Measurements from ENCODE around the gene TCF12. TPM values are rescaled to one million over a fixed set of nuclear protein-coding genes. Genes with fewer than 3 reads are reported as not detected.

The TCF12 gene
- total and polyA plus RNA-seq, 2 donors (not counting 3 experiments of a cell fraction or from before 2014, with no cell fraction given) = 72.1 to 133 TPM

DNA sequence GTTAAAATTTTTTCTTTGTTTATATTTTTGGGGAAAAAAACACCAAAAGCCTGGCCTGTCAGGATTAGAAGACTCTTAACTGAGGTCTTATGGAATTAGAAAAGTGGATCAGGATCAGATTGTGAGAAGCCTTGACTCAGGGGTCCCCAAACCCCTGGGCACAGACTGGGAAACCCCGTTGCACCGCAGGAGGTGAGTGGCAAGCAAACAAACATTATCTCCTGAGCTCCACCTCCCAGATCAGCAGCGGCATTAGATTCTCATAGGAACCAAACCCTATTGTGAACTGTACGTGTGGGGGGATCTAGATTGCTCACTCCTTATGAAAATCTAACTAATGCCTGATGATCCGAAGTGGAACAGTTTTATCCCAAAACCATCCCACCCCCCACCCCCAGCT lies 117.2 kb downstream of the TCF12 start:
- Histone ChIP-seq H3K27ac (ENCODE audit: insufficient read depth, low read depth, low read length) (no peak overlapping the region), H3K9me3 (replicated peaks; ENCODE audit: control insufficient read depth, insufficient read depth, low read length) (no peaks in the 10 kb centered on the region), H2AFZ (ENCODE audit: low read depth, low read length) (no peak overlapping the region), H4K20me1 (replicated peaks; ENCODE audit: control insufficient read depth, extremely low read depth, insufficient read depth, low read length) (peaks cover 10% of the 10 kb centered on the region), H3K9ac (replicated peaks; ENCODE audit: extremely low read depth, insufficient read depth, low read length) (no peak overlapping the region), H3K27me3 (ENCODE audit: control insufficient read depth in 2 of 2, insufficient read depth in 2 of 2, low read length in 2 of 2) (no peaks in the 10 kb centered on the region), H3K4me3 (replicated peaks in 1 of 3; ENCODE audit: insufficient read depth in 1 of 3, low read depth in 1 of 3, low read length in 3 of 3) (no peak overlapping the region), H3K4me2 (ENCODE audit: insufficient read depth, low read length) (no peak overlapping the region), H3K36me3 (ENCODE audit: control insufficient read depth in 2 of 2, extremely low read depth in 1 of 2, insufficient read depth in 2 of 2, low read length in 2 of 2) (no peaks in the 10 kb centered on the region), H3K79me2 (ENCODE audit: control insufficient read depth, insufficient read depth, low read length) (peaks cover 88% of the 10 kb centered on the region), H3K4me1 (ENCODE audit: control insufficient read depth, extremely low read depth, insufficient read depth, low read length) (peaks cover 11% of the 10 kb centered on the region), H3K9me1 (replicated peaks; ENCODE audit: control insufficient read depth, extremely low read depth, insufficient read depth, low read length) (no peaks in the 10 kb centered on the region)
- no peak for DNase-seq (ENCODE audit: low read depth, low spot score)
- CTCF ChIA-PET = interaction anchor here (0.8 kb wide), 1 partner anchor 9 kb away, joined by 3 read pairs; no protein-coding TSS in a partner anchor
- intact Hi-C loops (cut with micrococcal nuclease) (no loop called here), dilution Hi-C loops (cut with MboI; ENCODE audit: extremely low pct_ligation_motif_present, low sequenced_read_pairs) (no loop called here)
- no peak for FAIRE-seq
- POLR2A ChIA-PET = no interaction called here
- no TSS peak for BruUV-seq (replicated peaks)
- TF ChIP-seq, protein P1, sequence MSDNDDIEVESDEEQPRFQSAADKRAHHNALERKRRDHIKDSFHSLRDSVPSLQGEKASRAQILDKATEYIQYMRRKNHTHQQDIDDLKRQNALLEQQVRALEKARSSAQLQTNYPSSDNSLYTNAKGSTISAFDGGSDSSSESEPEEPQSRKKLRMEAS (IDR thresholded peaks at IDR 0.05; ENCODE audit: insufficient read depth, insufficient read length) = no peak
- no peak for TF ChIP-seq POLR2AphosphoS5 (IDR thresholded peaks at IDR 0.05; ENCODE audit: insufficient read depth, low read depth, low read length)
- no peak for TF ChIP-seq EZH2 (IDR thresholded peaks at IDR 0.05; ENCODE audit: borderline replicate concordance, low read depth, low read length, severe bottlenecking)
- TF ChIP-seq MYC (IDR thresholded peaks at IDR 0.05; ENCODE audit: low read depth, low read length) = no peak
- TF ChIP-seq POLR2A (IDR thresholded peaks at IDR 0.05; ENCODE audit: low read depth, low read length) = no peak
- TF ChIP-seq, protein P2, sequence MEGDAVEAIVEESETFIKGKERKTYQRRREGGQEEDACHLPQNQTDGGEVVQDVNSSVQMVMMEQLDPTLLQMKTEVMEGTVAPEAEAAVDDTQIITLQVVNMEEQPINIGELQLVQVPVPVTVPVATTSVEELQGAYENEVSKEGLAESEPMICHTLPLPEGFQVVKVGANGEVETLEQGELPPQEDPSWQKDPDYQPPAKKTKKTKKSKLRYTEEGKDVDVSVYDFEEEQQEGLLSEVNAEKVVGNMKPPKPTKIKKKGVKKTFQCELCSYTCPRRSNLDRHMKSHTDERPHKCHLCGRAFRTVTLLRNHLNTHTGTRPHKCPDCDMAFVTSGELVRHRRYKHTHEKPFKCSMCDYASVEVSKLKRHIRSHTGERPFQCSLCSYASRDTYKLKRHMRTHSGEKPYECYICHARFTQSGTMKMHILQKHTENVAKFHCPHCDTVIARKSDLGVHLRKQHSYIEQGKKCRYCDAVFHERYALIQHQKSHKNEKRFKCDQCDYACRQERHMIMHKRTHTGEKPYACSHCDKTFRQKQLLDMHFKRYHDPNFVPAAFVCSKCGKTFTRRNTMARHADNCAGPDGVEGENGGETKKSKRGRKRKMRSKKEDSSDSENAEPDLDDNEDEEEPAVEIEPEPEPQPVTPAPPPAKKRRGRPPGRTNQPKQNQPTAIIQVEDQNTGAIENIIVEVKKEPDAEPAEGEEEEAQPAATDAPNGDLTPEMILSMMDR (IDR thresholded peaks at IDR 0.05; ENCODE audit: extremely low read depth in 1 of 2, insufficient read depth in 1 of 2, low read depth in 1 of 2, low read length in 2 of 2) = no peak
- TF ChIP-seq GATA2 (IDR thresholded peaks at IDR 0.05; ENCODE audit: insufficient read depth, insufficient read length, low read depth, low read length) = no peak
